HT-29 (cell line): ENCODE data around the gene RNASEL. TPM values are rescaled to one million over a fixed set of nuclear protein-coding genes. Genes with fewer than 3 reads are reported as not detected.
A peak's percentile ranks its signal among the peaks of the same experiment; 100 is the strongest.

Experiments used
- DNase-seq: peaks from one replicate; pipeline ENCODE4 v3.0.0-alpha.2; 2015; ENCODE audit warnings: low spot score
- small RNA-seq: library from RNA; depleted of rRNA; stranded (forward); fragments of <200 nt; gene quantifications from one replicate; pipeline ENCODE3, GENCODE V24; 2014
- total RNA-seq: library from RNA; depleted of rRNA; stranded (reverse); fragments of >200 nt; shearing (Covaris generic); gene quantifications from 2 replicates; pipeline ENCODE4 v1.2.3, GENCODE V29; 2014; rRNA removed

RNASEL gene
- total RNA-seq, 1 experiment from 2014 or later = 1.9 TPM

DNA sequence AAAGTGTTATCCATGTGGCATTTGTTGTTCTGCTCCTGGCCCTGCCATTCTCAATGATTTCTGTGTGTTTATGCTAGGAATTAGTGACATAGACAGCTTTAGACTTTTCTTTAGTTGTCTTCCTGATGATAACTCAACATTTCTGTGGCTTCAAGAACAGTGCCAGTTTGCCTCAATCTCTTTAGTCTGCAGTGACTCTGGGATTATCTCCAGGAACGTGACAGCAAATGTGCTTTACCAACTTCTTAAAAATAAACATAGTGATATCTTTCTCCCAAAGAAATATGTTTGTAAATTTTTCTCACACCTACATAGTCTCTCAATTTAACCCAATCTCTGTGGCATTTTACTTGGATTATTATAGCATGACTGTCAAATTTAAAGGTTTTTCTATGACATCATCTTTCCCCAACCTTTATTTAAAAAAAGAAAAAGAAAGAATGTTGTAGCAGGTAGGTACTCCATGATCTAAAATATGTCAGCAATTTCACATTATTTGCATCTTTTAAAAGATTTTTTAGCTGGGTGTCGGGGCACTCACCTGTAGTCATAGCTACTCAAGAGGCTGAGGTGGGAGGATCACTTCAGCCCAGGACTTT lies 24.6 kb downstream of the RNASEL start:
- no peak for DNase-seq

DNA sequence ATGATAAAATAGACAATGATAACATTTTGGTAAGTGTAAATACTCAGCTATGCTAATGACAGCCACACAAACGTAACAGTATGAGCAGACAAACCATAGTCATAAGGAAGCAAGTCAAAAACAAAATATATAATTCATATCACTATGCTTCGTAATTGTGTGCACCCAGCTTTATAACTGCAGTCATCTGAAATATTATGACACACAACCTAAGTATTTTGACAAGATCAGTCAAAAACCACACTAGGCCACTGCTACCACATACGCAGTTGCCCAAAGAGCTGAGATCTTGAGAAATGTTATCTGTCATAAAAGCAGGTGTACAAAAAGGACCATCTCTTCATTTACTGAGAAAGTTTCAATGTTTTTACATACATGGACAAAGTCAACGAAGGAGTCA lies 26.0 kb downstream of the RNASEL start:
- DNase-seq = no peak

DNA sequence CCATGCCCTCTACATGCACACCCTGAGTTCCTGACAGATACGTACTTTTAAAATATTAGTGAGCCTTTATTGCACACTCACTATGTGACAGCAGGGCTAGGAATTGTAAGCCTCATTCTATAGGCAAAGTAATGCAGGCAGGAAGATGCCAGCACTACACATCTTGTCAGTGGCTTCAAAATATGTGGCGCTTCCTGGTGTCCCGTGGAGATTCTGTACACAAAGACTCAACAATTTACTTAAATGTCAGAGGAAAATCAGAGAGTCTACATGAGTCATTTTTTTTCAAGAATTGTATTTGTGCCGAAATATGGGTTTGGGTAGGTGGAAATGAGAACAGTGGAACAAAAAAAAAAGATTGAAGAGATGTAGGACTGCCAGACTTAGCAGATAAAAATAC lies 27.6 kb downstream of the RNASEL start:
- no peak for DNase-seq

GRCh38 chr1:182560392-182560984 lies 28.6 kb downstream of the RNASEL start:
- DNase-seq = no peak

DNA sequence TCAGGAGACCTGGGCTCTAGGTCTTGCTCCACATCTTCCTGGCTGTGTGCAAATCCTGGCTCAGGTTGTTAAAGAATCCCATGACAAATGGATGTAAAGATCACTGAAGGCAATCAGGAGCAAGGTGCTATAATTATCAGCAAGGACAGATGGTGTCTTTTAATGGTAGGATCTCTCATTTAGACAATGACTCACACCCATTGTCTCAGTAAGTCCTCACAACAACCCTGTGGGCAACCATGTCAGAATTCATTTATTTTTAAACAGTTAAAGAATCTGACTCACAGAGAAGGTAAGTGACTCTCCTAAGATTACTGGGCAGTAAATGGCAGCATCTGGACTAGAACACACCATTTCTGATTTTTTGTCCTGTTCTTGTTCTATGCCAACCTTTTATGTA lies 32.8 kb downstream of the RNASEL start:
- no peak for DNase-seq

GRCh38 chr1:182555493-182555892 lies 33.6 kb downstream of the RNASEL start:
- DNase-seq = no peak

GRCh38 chr1:182552527-182552926 lies 36.5 kb downstream of the RNASEL start:
- no peak for DNase-seq

GRCh38 chr1:182549811-182550210 lies 39.2 kb downstream of the RNASEL start:
- no peak for DNase-seq

- no peak for DNase-seq
These were observed 39.7 kb downstream of the RNASEL start for GRCh38 chr1:182549346-182549745.

DNA sequence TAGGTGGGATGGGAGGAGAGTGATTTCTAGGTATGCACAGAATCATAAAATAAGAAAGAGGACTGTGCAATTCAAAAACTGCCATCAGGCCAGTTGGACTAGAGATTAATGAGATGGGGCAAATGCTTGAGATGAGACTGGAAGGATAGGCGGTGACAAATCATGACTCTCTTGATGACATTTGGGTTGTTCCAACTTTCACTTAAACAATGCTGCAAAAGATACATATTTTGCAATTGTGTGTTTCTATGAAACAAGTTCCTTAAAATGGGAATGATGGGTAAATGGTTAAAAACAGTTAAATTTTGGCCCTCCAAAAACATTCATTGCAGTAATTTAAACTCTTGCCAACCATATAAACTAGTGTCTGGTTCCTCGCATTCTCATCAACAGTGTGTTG lies 55.2 kb downstream of the RNASEL start:
- no peak for DNase-seq

DNA sequence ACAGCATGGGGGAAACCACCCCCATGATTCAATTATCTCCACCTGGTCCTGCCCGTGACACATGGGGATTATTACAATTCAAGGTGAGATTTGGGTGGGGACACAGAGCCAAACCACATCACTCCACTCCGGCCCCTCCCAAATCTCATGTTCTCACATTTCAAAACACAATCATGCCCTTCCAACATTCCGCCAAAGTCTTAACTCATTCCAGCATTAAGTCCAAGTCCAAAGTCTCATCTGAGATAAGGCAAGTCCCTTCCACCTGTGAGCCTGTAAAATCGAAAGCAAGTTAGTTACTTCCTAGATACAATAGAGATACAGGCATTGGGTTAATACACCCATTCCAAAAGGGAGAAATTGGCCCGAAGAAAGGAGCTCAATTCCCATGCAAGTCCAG lies 60.9 kb downstream of the RNASEL start:
- peak; percentile 16 for DNase-seq

- no peak for DNase-seq
These were observed 61.4 kb downstream of the RNASEL start for GRCh38 chr1:182527680-182528079.

- DNase-seq = no peak
These were observed 63.7 kb downstream of the RNASEL start for GRCh38 chr1:182525342-182525741.

Small RNAs within 50 kb of the gene (small RNA-seq; reads per million reads assigned to genes)
- gene RF00017 = not detected

Other genes with a start within 250 kb of the RNASEL start
- 212 and 243 TPM in 2 replicates for gene GLUL, start 197.5 kb downstream of the RNASEL start, total RNA-seq
- not detected in 2 replicates for gene TEDDM1, start 188.6 kb downstream of the RNASEL start, total RNA-seq
- not detected in 2 replicates for gene RGSL1, start 139.1 kb downstream of the RNASEL start, total RNA-seq
- 3.1 and 5.1 TPM in 2 replicates for gene RGS16, start 15.1 kb upstream of the RNASEL start, total RNA-seq
- gene RGS8, start 95.3 kb upstream of the RNASEL start, total RNA-seq = not detected in 2 replicates
- gene NPL, start 200.5 kb upstream of the RNASEL start, total RNA-seq = 0.86 and 3.0 TPM in 2 replicates